C4-2B (cell line): ENCODE measurements around the gene TRAPPC4.
"Not testable (repeated sequence)": the region's sequence is repeated elsewhere in the genome, so short reads cannot be mapped to it uniquely, and the experiment has no call there.

ENCODE experiments used
- H3K27ac ChIP-seq: fragments of 450-650 bp; 2 replicates; pipeline ENCODE4 v1.5.1; 2017
- ZFX ChIP-seq: fragments of 450-650 bp; IDR thresholded peaks from 2 replicates; pipeline ENCODE4 v1.6.1; 2017
- TF ChIP-seq, protein P1 (sequence below): fragments of 450-650 bp; conservative IDR thresholded peaks from 2 replicates; pipeline ENCODE4 v1.5.1; 2017; ENCODE audit warnings: mild to moderate bottlenecking

Gene TRAPPC4, protein sequence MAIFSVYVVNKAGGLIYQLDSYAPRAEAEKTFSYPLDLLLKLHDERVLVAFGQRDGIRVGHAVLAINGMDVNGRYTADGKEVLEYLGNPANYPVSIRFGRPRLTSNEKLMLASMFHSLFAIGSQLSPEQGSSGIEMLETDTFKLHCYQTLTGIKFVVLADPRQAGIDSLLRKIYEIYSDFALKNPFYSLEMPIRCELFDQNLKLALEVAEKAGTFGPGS

DNA sequence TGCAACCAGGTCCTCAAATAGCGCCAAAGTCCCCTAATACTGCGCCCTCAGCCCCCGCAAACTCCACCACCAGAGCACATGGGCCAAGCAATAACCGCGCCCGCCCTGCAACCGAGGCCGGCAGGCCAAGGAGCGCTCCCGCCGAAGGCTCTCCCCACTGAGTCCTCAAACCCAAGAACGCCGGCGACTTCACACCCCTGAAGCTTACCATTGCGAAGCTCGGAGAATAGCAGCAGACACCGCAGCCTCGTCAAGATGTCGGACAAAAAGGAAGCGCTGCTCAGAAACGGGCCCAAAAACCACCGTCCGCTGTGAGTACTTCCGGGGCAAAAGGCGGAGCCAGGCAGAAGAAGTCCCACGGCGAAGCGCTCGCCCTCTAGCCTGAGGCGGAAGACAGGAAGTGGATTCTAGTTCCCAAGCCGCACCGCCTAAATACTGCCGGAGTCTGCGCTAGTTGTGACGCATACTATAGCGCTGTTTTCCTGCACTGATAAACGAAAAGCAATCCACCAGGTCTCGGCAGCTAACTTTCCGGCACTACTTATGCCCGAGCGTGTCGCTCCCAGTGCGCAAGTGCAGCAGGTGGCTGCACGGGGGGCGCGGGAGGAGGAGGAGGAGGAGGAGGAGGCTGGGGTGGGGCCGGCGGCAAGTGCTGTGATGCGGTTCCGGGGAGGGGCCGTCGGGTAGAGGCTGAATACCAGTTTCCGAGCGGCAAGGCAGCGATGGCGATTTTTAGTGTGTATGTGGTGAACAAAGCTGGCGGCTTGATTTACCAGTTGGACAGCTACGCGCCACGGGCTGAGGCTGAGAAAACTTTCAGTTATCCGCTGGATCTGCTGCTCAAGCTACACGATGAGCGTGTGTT is at the start of gene TRAPPC4, which contains the start of gene RPS25:
Gene TRAPPC4, plus strand, starts transcription at position 693 of the 865 bp plus-strand sequence. Its CDS starts 30 bp downstream, at position 723.
Gene RPS25, minus strand, starts transcription at position 270 of the 865 bp plus-strand sequence. Its CDS starts 59 bp downstream, at position 211.
- peak; percentile 57; the same call in 1 of the 2 replicates for TF ChIP-seq ZFX
- TF ChIP-seq, protein P1, sequence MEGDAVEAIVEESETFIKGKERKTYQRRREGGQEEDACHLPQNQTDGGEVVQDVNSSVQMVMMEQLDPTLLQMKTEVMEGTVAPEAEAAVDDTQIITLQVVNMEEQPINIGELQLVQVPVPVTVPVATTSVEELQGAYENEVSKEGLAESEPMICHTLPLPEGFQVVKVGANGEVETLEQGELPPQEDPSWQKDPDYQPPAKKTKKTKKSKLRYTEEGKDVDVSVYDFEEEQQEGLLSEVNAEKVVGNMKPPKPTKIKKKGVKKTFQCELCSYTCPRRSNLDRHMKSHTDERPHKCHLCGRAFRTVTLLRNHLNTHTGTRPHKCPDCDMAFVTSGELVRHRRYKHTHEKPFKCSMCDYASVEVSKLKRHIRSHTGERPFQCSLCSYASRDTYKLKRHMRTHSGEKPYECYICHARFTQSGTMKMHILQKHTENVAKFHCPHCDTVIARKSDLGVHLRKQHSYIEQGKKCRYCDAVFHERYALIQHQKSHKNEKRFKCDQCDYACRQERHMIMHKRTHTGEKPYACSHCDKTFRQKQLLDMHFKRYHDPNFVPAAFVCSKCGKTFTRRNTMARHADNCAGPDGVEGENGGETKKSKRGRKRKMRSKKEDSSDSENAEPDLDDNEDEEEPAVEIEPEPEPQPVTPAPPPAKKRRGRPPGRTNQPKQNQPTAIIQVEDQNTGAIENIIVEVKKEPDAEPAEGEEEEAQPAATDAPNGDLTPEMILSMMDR: no peak
- H3K27ac ChIP-seq: peak within 1 kb of the TSS; percentile 96

DNA sequence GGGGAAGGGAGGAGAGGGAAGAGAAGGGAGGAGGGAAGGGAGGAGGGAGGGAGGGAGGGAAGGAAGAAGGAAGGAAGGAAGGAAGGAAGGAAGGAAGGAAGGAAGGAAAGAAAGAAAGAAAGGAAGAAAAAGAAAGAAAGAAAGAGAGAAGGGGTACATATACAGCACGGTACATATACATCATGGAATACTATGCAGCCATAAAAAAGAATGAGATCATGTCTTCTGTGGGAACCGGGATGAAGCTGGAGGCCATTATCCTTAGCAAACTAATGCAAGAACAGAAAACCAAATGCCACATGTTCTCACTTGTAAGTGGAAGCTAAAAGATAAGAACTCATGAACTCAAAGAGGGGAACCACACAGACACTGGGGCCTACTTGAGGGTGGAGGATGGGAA is 49.1 kb upstream of the TRAPPC4 start:
- H3K27ac ChIP-seq: not testable (repeated sequence)

DNA sequence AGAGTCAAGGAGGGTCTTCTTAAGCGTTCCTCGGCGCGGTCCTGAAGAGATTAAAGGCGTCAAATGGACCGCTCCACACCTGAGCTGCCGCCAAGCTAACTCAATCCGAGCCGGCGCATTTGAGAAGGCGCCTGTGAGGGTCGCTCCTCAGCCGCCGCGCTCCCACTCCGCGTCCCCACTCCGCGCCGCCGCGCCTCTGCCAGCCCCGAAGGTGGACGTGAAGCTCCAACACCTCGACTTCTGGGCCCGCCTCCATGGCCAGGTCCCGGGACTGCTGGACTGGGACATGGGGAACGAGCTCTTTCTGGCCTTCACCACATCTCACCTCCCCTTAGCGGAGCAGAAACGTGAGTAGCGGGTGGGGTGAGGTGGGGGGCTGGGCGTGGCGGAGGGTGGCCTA is 46.9 kb upstream of the TRAPPC4 start, which contains the start of gene FOXR1:
Gene FOXR1, plus strand, starts transcription at position 116 of the 400 bp plus-strand sequence. Its CDS starts 171 bp downstream, at position 287.
- TF ChIP-seq ZFX: no peak
- TF ChIP-seq, protein P1: no peak
- no peak within 1 kb of the TSS for H3K27ac ChIP-seq

DNA sequence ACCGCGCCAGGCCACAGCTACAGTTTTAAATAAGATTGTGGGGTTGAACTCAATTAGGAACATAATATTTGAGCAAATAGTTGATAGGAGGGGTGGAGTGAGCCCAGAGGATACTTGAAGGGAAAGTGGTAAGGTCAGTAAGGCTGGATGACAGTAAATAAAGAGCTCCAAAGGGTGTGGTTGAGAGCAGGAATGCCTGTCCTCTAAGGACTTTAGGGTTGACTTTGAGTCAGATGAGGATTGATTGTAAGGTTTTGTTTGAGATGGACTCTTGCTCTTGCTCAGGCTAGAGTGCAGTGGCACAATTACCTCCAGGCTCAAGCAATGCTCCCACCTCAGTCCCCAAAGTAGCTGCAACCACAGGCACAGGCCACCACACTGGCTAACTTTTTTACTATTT is 44.6 kb upstream of the TRAPPC4 start:
- TF ChIP-seq, protein P1: no peak
- no peak for TF ChIP-seq ZFX
- no peak overlapping the region for H3K27ac ChIP-seq

DNA sequence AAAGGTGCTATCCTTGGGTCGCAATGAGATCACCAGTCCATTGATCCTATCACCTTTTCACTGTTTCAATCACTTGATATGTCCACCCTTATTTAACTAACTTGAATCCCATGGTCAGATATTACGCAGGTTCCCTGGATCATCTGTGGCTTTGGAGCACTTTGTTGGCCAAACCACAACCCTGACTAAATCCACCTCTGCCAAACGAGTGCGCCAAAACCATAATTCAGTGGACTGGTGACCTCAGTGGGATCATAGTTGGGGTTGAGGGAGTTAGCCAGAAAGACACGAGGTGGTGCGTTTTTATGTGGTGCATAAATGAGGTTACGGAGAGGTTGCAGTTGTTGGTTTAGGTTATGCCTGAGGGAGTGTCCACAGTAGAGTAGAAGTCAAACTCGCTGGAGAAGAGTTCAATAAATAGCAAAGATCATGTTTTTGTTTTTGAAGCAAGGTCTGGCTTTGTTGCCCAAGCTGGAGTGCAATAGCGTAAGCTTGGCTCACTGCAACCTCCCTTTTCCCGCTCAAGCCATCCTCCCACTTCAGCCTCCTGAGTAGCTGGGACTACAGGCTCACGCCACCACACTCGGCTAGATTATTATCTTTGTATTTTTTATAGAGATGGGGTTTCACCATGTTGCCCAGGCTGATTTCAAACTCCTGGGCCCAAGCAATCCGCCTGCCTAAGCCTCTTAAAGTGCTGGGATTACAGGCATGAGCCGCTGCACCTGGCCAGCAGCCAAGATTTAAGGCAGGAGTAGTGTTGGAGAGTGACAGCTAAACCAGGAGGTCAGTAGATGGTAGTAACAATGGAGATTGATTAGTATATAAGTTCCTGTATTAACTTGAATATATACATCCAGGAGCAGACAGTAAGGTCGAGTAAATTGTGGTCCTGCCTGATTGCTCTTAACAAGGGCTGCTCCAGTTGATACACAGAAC is 42.5 kb upstream of the TRAPPC4 start:
- TF ChIP-seq ZFX: no peak
- TF ChIP-seq, protein P1: no peak
- H3K27ac ChIP-seq: no peak overlapping the region

DNA sequence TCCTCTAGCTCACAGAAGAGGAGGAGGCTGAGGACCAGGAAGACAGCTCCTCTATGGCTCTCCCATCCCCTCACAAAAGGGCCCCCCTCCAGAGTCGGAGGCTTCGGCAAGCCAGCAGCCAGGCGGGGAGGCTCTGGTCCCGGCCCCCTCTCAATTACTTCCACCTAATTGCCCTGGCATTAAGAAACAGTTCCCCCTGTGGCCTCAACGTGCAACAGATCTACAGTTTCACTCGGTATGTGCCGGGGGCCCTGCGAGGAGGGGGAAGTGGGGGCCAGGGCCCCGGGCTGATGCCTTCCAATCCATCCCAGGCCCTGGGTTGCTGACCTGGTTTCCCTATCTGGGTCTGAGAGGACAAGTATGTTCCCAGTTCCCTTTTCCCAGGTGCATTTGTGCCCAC is 39.1 kb upstream of the TRAPPC4 start:
- no peak overlapping the region for H3K27ac ChIP-seq
- TF ChIP-seq ZFX: no peak
- TF ChIP-seq, protein P1: no peak

DNA sequence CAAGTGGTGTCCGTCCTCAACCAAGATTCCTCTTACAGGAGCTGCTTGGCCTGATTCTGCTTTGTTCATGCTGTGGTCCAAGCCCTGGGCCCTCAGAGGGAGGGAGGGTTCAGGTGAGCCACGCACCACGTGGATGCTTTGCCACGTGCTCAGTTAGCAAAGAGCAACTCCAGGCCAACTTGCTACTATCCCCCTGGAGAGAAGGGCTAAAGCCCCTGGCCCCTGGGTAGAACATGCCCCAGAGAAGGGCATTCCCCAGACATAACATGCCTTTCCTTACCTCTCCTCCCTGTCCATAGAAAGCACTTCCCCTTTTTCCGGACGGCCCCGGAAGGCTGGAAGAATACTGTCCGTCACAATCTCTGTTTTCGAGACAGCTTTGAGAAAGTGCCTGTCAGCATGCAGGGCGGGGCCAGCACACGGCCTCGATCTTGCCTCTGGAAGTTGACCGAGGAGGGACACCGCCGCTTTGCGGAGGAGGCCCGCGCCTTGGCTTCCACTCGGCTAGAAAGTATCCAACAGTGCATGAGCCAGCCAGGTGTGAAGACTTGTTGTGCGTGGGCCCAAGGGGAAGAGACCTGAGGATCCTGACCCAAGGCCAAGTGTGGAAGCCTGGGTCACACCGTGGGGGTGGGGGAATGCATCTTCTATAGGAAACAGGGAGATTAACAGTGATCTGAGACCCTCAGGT is 38.2 kb upstream of the TRAPPC4 start:
- H3K27ac ChIP-seq: no peak overlapping the region
- TF ChIP-seq ZFX: no peak
- TF ChIP-seq, protein P1: no peak

DNA sequence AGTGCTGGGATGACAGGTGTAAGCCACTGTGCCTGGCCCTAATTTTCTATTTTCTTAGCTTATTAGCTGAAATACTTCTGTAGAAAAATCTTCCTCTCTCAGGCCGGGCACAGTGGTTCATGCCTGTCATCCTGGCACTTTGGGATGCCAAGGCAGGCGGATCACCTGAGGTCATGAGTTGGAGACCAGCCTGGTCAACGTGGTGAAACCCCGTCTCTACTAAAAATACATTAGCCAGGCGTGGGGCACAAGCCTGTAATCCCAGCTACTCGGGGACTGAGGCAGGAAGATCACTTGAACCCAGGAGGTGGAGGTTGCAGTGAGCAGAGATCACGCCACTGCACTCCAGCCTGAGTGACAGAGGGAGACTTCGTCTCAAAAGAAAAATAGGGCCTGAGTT is 34.2 kb upstream of the TRAPPC4 start:
- not testable (repeated sequence) for H3K27ac ChIP-seq
